Right lobe of liver (tissue), 4 donors: ENCODE results near the gene ZNFX1.

Experiments
- POLR2A ChIP-seq: fragments of 450-650 bp; IDR thresholded peaks from one replicate; pipeline ENCODE4 v1.6.1; 2017; ENCODE audit warnings: antibody characterized with exemption, mild to moderate bottlenecking
- TF ChIP-seq, protein P1 (sequence below), 4 donors: fragments of 200-600 bp in 3 of 4; fragments of 450-650 bp in 1 of 4; IDR thresholded peaks; one replicate each; pipeline versions ENCODE4 v1.5.1 to v1.8.0; 2016 to 2022; ENCODE audit warnings: antibody characterized with exemption in 4 of 4, mild to moderate bottlenecking in 2 of 4
- donor health status: DM: no; HTN: no; CAD: no.
- donor health status: DM: no; HTN: no; CAD: no.
- donor health status: DM: no; HTN: yes; CAD: no.

DNA sequence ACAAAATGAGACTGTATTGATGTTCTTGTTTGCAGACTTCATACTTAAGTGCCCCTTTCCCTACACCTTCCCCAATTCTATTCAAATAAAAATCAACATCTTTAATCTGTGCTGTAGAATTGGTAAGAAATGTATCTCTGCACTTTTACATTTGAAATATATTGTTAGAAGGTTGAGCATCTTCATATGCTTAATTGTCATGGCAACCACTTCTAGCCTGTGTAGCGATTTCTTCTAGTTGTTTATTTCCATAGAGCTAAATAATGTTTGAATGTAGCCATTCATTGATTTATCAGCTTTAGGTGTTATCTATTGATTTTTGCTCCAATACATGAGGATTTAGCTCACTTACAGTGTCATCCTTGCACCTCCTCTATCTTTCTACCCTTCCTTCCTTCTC, 37.7 kb upstream of the ZNFX1 start:
- TF ChIP-seq, protein P1, sequence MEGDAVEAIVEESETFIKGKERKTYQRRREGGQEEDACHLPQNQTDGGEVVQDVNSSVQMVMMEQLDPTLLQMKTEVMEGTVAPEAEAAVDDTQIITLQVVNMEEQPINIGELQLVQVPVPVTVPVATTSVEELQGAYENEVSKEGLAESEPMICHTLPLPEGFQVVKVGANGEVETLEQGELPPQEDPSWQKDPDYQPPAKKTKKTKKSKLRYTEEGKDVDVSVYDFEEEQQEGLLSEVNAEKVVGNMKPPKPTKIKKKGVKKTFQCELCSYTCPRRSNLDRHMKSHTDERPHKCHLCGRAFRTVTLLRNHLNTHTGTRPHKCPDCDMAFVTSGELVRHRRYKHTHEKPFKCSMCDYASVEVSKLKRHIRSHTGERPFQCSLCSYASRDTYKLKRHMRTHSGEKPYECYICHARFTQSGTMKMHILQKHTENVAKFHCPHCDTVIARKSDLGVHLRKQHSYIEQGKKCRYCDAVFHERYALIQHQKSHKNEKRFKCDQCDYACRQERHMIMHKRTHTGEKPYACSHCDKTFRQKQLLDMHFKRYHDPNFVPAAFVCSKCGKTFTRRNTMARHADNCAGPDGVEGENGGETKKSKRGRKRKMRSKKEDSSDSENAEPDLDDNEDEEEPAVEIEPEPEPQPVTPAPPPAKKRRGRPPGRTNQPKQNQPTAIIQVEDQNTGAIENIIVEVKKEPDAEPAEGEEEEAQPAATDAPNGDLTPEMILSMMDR (IDR thresholded peaks at IDR 0.05): no peak
- no peak for TF ChIP-seq POLR2A
